H1 (cell line): ENCODE measurements around the gene MYH9.

Source experiments
- ASH2L ChIP-seq: fragments of 200-600, 300-600 bp; sonication (generic); IDR thresholded peaks from one replicate; pipeline ENCODE4 v1.7.1; 2017; ENCODE audit warnings: low read length
- ATF3 ChIP-seq: IDR thresholded peaks from 2 replicates; pipeline ENCODE4 v1.6.1; 2011; ENCODE audit warnings: low read depth, mild to moderate bottlenecking, low read length; ENCODE audit not compliant: insufficient read depth
- CTCF ChIP-seq, 3 experiments: IDR thresholded peaks; 1 replicate in 2 of 3; 2 replicates in 1 of 3; pipeline versions ENCODE4 v1.5.1 to v1.6.1; 2011; ENCODE audit warnings: low read length in 3 of 3, mild to moderate bottlenecking in 3 of 3, inconsistent platforms in 2 of 3, low read depth in 1 of 3, moderate library complexity in 1 of 3; ENCODE audit not compliant: insufficient read depth in 1 of 3; ENCODE audit errors: control extremely low read depth in 1 of 3
- EZH2 ChIP-seq: fragments of 200-600 bp; sonication (generic); IDR thresholded peaks from 2 replicates; pipeline ENCODE4 v1.7.1; 2012; ENCODE audit warnings: low read depth, mild to moderate bottlenecking, moderate library complexity, low read length, inconsistent platforms; ENCODE audit not compliant: severe bottlenecking
- GABPA ChIP-seq: IDR thresholded peaks from 2 replicates; pipeline ENCODE4 v1.6.1; 2011; ENCODE audit warnings: mild to moderate bottlenecking, low read length, moderate library complexity, borderline replicate concordance; ENCODE audit not compliant: insufficient read depth
- KDM1A ChIP-seq: fragments of 200-600, 300-600 bp; sonication (generic); IDR thresholded peaks from 2 replicates; pipeline ENCODE4 v1.7.1; 2016; ENCODE audit warnings: mild to moderate bottlenecking, low read length, borderline replicate concordance
- MAFK ChIP-seq: IDR thresholded peaks from 2 replicates; pipeline ENCODE4 v1.6.1; 2012; ENCODE audit warnings: low read depth, mild to moderate bottlenecking, improper control_type of control experiment, low read length
- POLR2A ChIP-seq, 2 experiments: IDR thresholded peaks; 1 replicate in 1 of 2; 2 replicates in 1 of 2; pipeline ENCODE4 v1.6.1; 2011; ENCODE audit warnings: low read depth in 2 of 2, low read length in 2 of 2, mild to moderate bottlenecking in 2 of 2; ENCODE audit errors: control extremely low read depth in 1 of 2
- POU5F1 ChIP-seq: IDR thresholded peaks from 2 replicates; pipeline ENCODE4 v1.6.1; 2011; ENCODE audit warnings: low read depth, mild to moderate bottlenecking, low read length, moderate library complexity
- RXRA ChIP-seq: IDR thresholded peaks from 2 replicates; pipeline ENCODE4 v1.6.1; 2011; ENCODE audit warnings: low read depth, mild to moderate bottlenecking, low read length, moderate library complexity; ENCODE audit not compliant: insufficient read depth
- TCF12 ChIP-seq: IDR thresholded peaks from 2 replicates; pipeline ENCODE4 v1.6.1; 2011; ENCODE audit warnings: low read depth, mild to moderate bottlenecking, low read length

GRCh38 chr22:36348760-36349159 is 39.0 kb downstream of the MYH9 start:
- TF ChIP-seq CTCF (IDR thresholded peaks at IDR 0.05; ENCODE audit: control extremely low read depth in 1 of 3, insufficient read depth in 1 of 3, low read depth in 1 of 3, low read length in 3 of 3) (no peak), GABPA (no peak), TCF12 (no peak), POU5F1 (no peak), KDM1A (no peak), EZH2 (no peak), POLR2A (IDR thresholded peaks at IDR 0.05; ENCODE audit: control extremely low read depth in 1 of 2, low read depth in 2 of 2, low read length in 2 of 2) (no peak), ATF3 (no peak), RXRA (no peak), MAFK (no peak), ASH2L (no peak)
